Germinal center (tissue), 1 donor: Measurements from ENCODE around the gene DSEL.

ENCODE experiments used
- DNase-seq: peaks from one replicate; pipeline ENCODE4 v3.0.0; 2012; ENCODE audit warnings: mixed read lengths, low spot score

Gene DSEL

GRCh38 chr18:67516539-67517443 is at the start of gene DSEL:
Gene DSEL, minus strand, starts transcription at chr18:67516720. Its CDS starts 2,112 bp downstream, at chr18:67514608.
- DNase-seq: peak; percentile 96

- DNase-seq: no peak
Observed at GRCh38 chr18:67553437-67553836, 36.9 kb upstream of the DSEL start.

GRCh38 chr18:67550872-67551520 is 34.5 kb upstream of the DSEL start:
- DNase-seq: no peak

GRCh38 chr18:67549946-67550345 is 33.4 kb upstream of the DSEL start:
- DNase-seq: no peak

GRCh38 chr18:67545681-67546080 is 29.2 kb upstream of the DSEL start:
- DNase-seq: no peak

GRCh38 chr18:67540559-67540958 is 24.0 kb upstream of the DSEL start:
- DNase-seq: no peak

GRCh38 chr18:67531929-67532328 is 15.4 kb upstream of the DSEL start:
- no peak for DNase-seq

GRCh38 chr18:67525328-67526099 is 9.0 kb upstream of the DSEL start:
- DNase-seq: no peak

GRCh38 chr18:67520351-67520921 is 3.9 kb upstream of the DSEL start:
- no peak for DNase-seq

- no peak for DNase-seq
Observed at GRCh38 chr18:67519592-67519991, 3.1 kb upstream of the DSEL start.

GRCh38 chr18:67518566-67518965 is 2.0 kb upstream of the DSEL start:
- no peak for DNase-seq

- DNase-seq: no peak
Observed at GRCh38 chr18:67517444-67517765, 885 bp upstream of the DSEL start.

GRCh38 chr18:67515942-67516538 is 480 bp downstream of the DSEL start:
- DNase-seq: peak; percentile 54

- no peak for DNase-seq
Observed at GRCh38 chr18:67514901-67515540, 1.5 kb downstream of the DSEL start.

GRCh38 chr18:67514465-67514864 is 2.1 kb downstream of the DSEL start:
- DNase-seq: no peak

- no peak for DNase-seq
Observed at GRCh38 chr18:67513280-67513679, 3.2 kb downstream of the DSEL start.

- DNase-seq: no peak
Observed at GRCh38 chr18:67511840-67512239, 4.7 kb downstream of the DSEL start.

- DNase-seq: no peak
Observed at GRCh38 chr18:67510831-67511230, 5.7 kb downstream of the DSEL start.

- no peak for DNase-seq
Observed at GRCh38 chr18:67509741-67510391, 6.7 kb downstream of the DSEL start.

GRCh38 chr18:67508146-67508545 is 8.4 kb downstream of the DSEL start:
- DNase-seq: no peak

- no peak for DNase-seq
Observed at GRCh38 chr18:67504739-67505138, 11.8 kb downstream of the DSEL start.
